Breast epithelium (tissue), 3 donors: ENCODE data around the gene P2RX6.

Experiments used
- POLR2A ChIP-seq: fragments of 450-650 bp; IDR thresholded peaks from one replicate; pipeline ENCODE4 v1.6.1; 2016; ENCODE audit warnings: antibody characterized with exemption, mild to moderate bottlenecking, moderate library complexity
- TF ChIP-seq, protein P1 (sequence below), 3 donors: fragments of 450-650 bp; IDR thresholded peaks; one replicate each; pipeline ENCODE4 v1.5.1; 2016 to 2017; ENCODE audit warnings: antibody characterized with exemption in 3 of 3, mild to moderate bottlenecking in 3 of 3, moderate library complexity in 3 of 3

DNA sequence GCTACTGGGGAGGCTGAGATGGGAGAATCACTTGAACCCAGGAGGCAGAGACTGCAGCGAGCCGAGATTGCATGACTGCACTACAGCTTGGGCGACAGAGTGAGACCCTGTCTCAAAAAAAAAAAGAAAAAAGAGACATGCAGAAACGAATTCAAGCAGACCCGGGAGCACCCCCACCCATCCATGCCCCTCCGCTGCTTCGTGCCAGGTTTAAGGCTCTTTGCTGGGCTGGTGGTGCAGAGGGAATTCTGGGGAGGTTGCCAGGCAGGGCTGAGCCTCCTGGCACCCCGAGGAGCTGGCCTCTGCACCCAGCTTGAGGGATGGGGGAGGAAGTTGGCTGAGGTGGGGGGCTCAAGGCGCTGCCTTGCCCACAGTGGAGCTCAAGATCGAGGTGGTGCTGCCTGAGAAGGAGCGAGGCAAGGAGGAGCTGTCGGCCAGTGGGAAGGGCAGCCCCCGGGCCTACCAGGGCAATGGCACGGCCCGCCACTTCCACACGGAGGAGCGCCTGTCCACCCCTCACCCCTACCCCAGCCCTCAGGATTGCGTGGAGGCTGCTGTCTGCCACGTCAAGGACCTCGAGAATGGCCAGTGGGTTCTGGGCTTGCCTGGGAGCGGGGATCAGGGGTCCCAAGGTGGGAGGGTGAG, 41.9 kb upstream of the P2RX6 start:
- TF ChIP-seq, protein P1, sequence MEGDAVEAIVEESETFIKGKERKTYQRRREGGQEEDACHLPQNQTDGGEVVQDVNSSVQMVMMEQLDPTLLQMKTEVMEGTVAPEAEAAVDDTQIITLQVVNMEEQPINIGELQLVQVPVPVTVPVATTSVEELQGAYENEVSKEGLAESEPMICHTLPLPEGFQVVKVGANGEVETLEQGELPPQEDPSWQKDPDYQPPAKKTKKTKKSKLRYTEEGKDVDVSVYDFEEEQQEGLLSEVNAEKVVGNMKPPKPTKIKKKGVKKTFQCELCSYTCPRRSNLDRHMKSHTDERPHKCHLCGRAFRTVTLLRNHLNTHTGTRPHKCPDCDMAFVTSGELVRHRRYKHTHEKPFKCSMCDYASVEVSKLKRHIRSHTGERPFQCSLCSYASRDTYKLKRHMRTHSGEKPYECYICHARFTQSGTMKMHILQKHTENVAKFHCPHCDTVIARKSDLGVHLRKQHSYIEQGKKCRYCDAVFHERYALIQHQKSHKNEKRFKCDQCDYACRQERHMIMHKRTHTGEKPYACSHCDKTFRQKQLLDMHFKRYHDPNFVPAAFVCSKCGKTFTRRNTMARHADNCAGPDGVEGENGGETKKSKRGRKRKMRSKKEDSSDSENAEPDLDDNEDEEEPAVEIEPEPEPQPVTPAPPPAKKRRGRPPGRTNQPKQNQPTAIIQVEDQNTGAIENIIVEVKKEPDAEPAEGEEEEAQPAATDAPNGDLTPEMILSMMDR (IDR thresholded peaks at IDR 0.05), result no peak
- no peak for TF ChIP-seq POLR2A
